GM19467 (cell line): ENCODE results near the gene ATAD1.
"Not testable (repeated sequence)": the region's sequence is repeated elsewhere in the genome, so short reads cannot be mapped to it uniquely, and the experiment has no call there.

Source experiments
- ATAC-seq: cut with Tn5 transposase; IDR thresholded peaks from one replicate; pipeline ENCODE4 v1.9.1; 2021; ENCODE audit warnings: mild to moderate bottlenecking, moderate library complexity; ENCODE audit not compliant: unreplicated experiment

The ATAD1 gene

GRCh38 chr10:87760195-87760905 is 57.7 kb downstream of the ATAD1 start:
- no peak for ATAC-seq

- ATAC-seq, result no peak
Measured at GRCh38 chr10:87759551-87759950, 58.5 kb downstream of the ATAD1 start.

GRCh38 chr10:87757685-87758084 is 60.3 kb downstream of the ATAD1 start:
- no peak for ATAC-seq

GRCh38 chr10:87753995-87754866 is 63.8 kb downstream of the ATAD1 start:
- no peak for ATAC-seq

- ATAC-seq, result no peak
Measured at GRCh38 chr10:87752566-87752965, 65.5 kb downstream of the ATAD1 start.

GRCh38 chr10:87751274-87751673 is 66.8 kb downstream of the ATAD1 start:
- no peak for ATAC-seq

GRCh38 chr10:87750817-87751216 is 67.2 kb downstream of the ATAD1 start:
- ATAC-seq, result no peak

GRCh38 chr10:87750001-87750671 is 67.9 kb downstream of the ATAD1 start:
- ATAC-seq, result no peak

- ATAC-seq, result not testable (repeated sequence)
Measured at GRCh38 chr10:87748244-87748643, 69.8 kb downstream of the ATAD1 start.

GRCh38 chr10:87746911-87747310 is 71.1 kb downstream of the ATAD1 start:
- no peak for ATAC-seq

- no peak for ATAC-seq
Measured at GRCh38 chr10:87744606-87745005, 73.4 kb downstream of the ATAD1 start.

- ATAC-seq, result not testable (repeated sequence)
Measured at GRCh38 chr10:87742992-87743610, 74.9 kb downstream of the ATAD1 start.

- no peak for ATAC-seq
Measured at GRCh38 chr10:87740254-87740655, 77.8 kb downstream of the ATAD1 start.

- ATAC-seq, result no peak
Measured at GRCh38 chr10:87739703-87740102, 78.3 kb downstream of the ATAD1 start.

- not testable (repeated sequence) for ATAC-seq
Measured at GRCh38 chr10:87738253-87738652, 79.8 kb downstream of the ATAD1 start.

- ATAC-seq, result peak; percentile 63
Measured at GRCh38 chr10:87734987-87735827, 82.8 kb downstream of the ATAD1 start.

- no peak for ATAC-seq
Measured at GRCh38 chr10:87733081-87733480, 84.9 kb downstream of the ATAD1 start.

GRCh38 chr10:87729940-87730339 is 88.1 kb downstream of the ATAD1 start:
- ATAC-seq, result no peak

- no peak for ATAC-seq
Measured at GRCh38 chr10:87724789-87725188, 93.2 kb downstream of the ATAD1 start.

GRCh38 chr10:87723500-87723899 is 94.5 kb downstream of the ATAD1 start:
- no peak for ATAC-seq
